ENCODE measurements around the gene RAPSN. TPM values are rescaled to one million over a fixed set of nuclear protein-coding genes. Genes with fewer than 3 reads are reported as not detected.

Gene RAPSN
- polyA plus RNA-seq, 3 donors = 1.2 TPM; not detected in 2

- Mint-ChIP-seq H3K9me3 (no peaks in the 10 kb centered on the region), H3K27ac (peak overlapping the region; percentile 98 to 100 (median 98)), H3K4me1 (peaks cover 37% of the 10 kb centered on the region), H3K27me3 (ENCODE audit: low read depth in 3 of 3) (peaks cover 0 to 2% (median 1%) of the 10 kb centered on the region in 3 donors), H3K36me3 (no peaks in the 10 kb centered on the region), H3K4me3 (peak overlapping the region; percentile 81 to 91)
- intact Hi-C loops (cut with micrococcal nuclease) = no loop called here
- TF ChIP-seq CTCF (IDR thresholded peaks at IDR 0.05) = no peak
- Histone ChIP-seq H3K79me2 (ENCODE audit: insufficient read depth, low read length) (peaks cover 31% of the 10 kb centered on the region), H3K4me2 (replicated peaks; ENCODE audit: extremely low read depth, low read length, poor library complexity, severe bottlenecking) (peak overlapping the region; percentile 86), H3K9ac (ENCODE audit: insufficient read depth, low read length, poor library complexity, severe bottlenecking) (peak overlapping the region; percentile 75), H3K9me3 (replicated peaks in 1 of 2; ENCODE audit: control insufficient read depth in 1 of 2, insufficient read depth in 1 of 2, low read length in 2 of 2) (no peaks in the 10 kb centered on the region), H3K36me3 (replicated peaks in 1 of 2; ENCODE audit: control insufficient read depth in 1 of 2, insufficient read depth in 2 of 2, low read length in 2 of 2) (no peaks in the 10 kb centered on the region), H3K27ac (ENCODE audit: low read depth in 1 of 2, low read length in 2 of 2) (peak overlapping the region; percentile 94 to 100), H2AFZ (ENCODE audit: insufficient read depth, low read depth, low read length, poor library complexity, severe bottlenecking) (peak overlapping the region; percentile 58), H3K4me3 (replicated peaks in 1 of 3; ENCODE audit: low read depth in 2 of 3, low read length in 3 of 3) (peak overlapping the region; percentile 39 to 79 (median 45)), H3K4me1 (ENCODE audit: control insufficient read depth in 1 of 2, insufficient read depth in 2 of 2, low read length in 2 of 2) (peaks cover 40 to 55% of the 10 kb centered on the region in 2 donors), H4K20me1 (ENCODE audit: insufficient read depth, low read length) (peaks cover 4% of the 10 kb centered on the region), H3K27me3 (ENCODE audit: control insufficient read depth in 2 of 2, insufficient read depth in 2 of 2, low read length in 2 of 2) (no peaks in the 10 kb centered on the region)
- 22% methylated on average over 12 of the region's 12 CpGs for WGBS (ENCODE audit: insufficient coverage)
- peak; percentile 54 to 80 (median 80) for DNase-seq
Measured at GRCh38 chr11:47406896-47407745, 41.8 kb downstream of the RAPSN start.

- H3K27me3 Mint-ChIP-seq (ENCODE audit: low read depth in 3 of 3) = peaks cover 0 to 2% (median 1%) of the 10 kb centered on the region in 3 donors
- Histone ChIP-seq H3K36me3 (replicated peaks in 1 of 2; ENCODE audit: control insufficient read depth in 1 of 2, insufficient read depth in 2 of 2, low read length in 2 of 2) (no peaks in the 10 kb centered on the region), H3K9me3 (replicated peaks in 1 of 2; ENCODE audit: control insufficient read depth in 1 of 2, insufficient read depth in 1 of 2, low read length in 2 of 2) (no peaks in the 10 kb centered on the region), H2AFZ (ENCODE audit: insufficient read depth, low read depth, low read length, poor library complexity, severe bottlenecking) (peak overlapping the region; percentile 44), H3K27me3 (ENCODE audit: control insufficient read depth in 2 of 2, insufficient read depth in 2 of 2, low read length in 2 of 2) (no peaks in the 10 kb centered on the region), H3K4me2 (replicated peaks; ENCODE audit: extremely low read depth, low read length, poor library complexity, severe bottlenecking) (no peak overlapping the region), H3K4me1 (ENCODE audit: control insufficient read depth in 1 of 2, insufficient read depth in 2 of 2, low read length in 2 of 2) (peaks cover 53 to 67% of the 10 kb centered on the region in 2 donors), H4K20me1 (ENCODE audit: insufficient read depth, low read length) (no peaks in the 10 kb centered on the region), H3K9ac (ENCODE audit: insufficient read depth, low read length, poor library complexity, severe bottlenecking) (no peak overlapping the region), H3K79me2 (ENCODE audit: insufficient read depth, low read length) (peaks cover 19% of the 10 kb centered on the region), H3K27ac (ENCODE audit: low read depth in 1 of 2, low read length in 2 of 2) (no peak overlapping the region), H3K4me3 (replicated peaks in 1 of 3; ENCODE audit: low read depth in 2 of 3, low read length in 3 of 3) (no peak overlapping the region)
- no CpG with 5 or more reads among the region's 3 CpGs for WGBS (ENCODE audit: insufficient coverage)
- intact Hi-C loops (cut with micrococcal nuclease) = no loop called here
- no peaks in the 10 kb centered on the region for H3K9me3 Mint-ChIP-seq
- no peak overlapping the region for H3K4me3 Mint-ChIP-seq
- H3K27ac Mint-ChIP-seq = peak overlapping the region in 3 of 7 donors; percentile 17 to 86 (median 66)
- H3K4me1 Mint-ChIP-seq = peaks cover 52% of the 10 kb centered on the region
- TF ChIP-seq CTCF (IDR thresholded peaks at IDR 0.05) = no peak
- no peaks in the 10 kb centered on the region for H3K36me3 Mint-ChIP-seq
- no peak for DNase-seq
Measured at GRCh38 chr11:47403571-47403970, 45.4 kb downstream of the RAPSN start.
